ENCODE data around the gene TBC1D1. TPM values are rescaled to one million over a fixed set of nuclear protein-coding genes. Genes with fewer than 3 reads are reported as not detected.

TBC1D1 gene
- total RNA-seq, 1 experiment from 2014 or later: 42.6 TPM

GRCh38 chr4:37999965-38000364 is 109.1 kb downstream of the TBC1D1 start:
- TF ChIP-seq CTCF (conservative IDR thresholded peaks at IDR 0.05; ENCODE audit: low read depth, low read length): no peak
- no peak for TF ChIP-seq EZH2 (IDR thresholded peaks at IDR 0.05; ENCODE audit: borderline replicate concordance, low read depth, low read length, poor library complexity, severe bottlenecking)
- H3K9me3 ChIP-seq (ENCODE audit: low read depth, low read length, poor library complexity, severe bottlenecking): no peaks in the 10 kb centered on the region
- ChIA-PET POLR2A (ENCODE audit: low non-redundant PET) (no interaction called here), CTCF (no interaction called here)
- BruUV-seq (replicated peaks): no TSS peak
- H3K27ac ChIP-seq (ENCODE audit: low read depth, low read length, poor library complexity, severe bottlenecking): no peak overlapping the region
- intact Hi-C loops (cut with micrococcal nuclease; ENCODE audit: unreplicated experiment): no loop called here
- no peak overlapping the region for H3K4me3 ChIP-seq (ENCODE audit: low read depth, low read length, poor library complexity, severe bottlenecking)
- no peaks in the 10 kb centered on the region for H3K36me3 ChIP-seq (ENCODE audit: insufficient read depth, low read length, poor library complexity, severe bottlenecking)
- no peaks in the 10 kb centered on the region for H3K27me3 ChIP-seq (replicated peaks; ENCODE audit: insufficient read depth, low read depth, low read length, poor library complexity)
- no peaks in the 10 kb centered on the region for H3K4me1 ChIP-seq (ENCODE audit: insufficient read depth, low read length, poor library complexity, severe bottlenecking)
- DNase-seq (ENCODE audit: low spot score): no peak

GRCh38 chr4:38001927-38002326 is 111.0 kb downstream of the TBC1D1 start:
- Histone ChIP-seq H3K4me3 (ENCODE audit: low read depth, low read length, poor library complexity, severe bottlenecking) (no peak overlapping the region), H3K27ac (ENCODE audit: low read depth, low read length, poor library complexity, severe bottlenecking) (no peak overlapping the region), H3K36me3 (ENCODE audit: insufficient read depth, low read length, poor library complexity, severe bottlenecking) (no peaks in the 10 kb centered on the region), H3K9me3 (ENCODE audit: low read depth, low read length, poor library complexity, severe bottlenecking) (no peaks in the 10 kb centered on the region), H3K4me1 (ENCODE audit: insufficient read depth, low read length, poor library complexity, severe bottlenecking) (no peaks in the 10 kb centered on the region), H3K27me3 (replicated peaks; ENCODE audit: insufficient read depth, low read depth, low read length, poor library complexity) (no peaks in the 10 kb centered on the region)
- BruUV-seq (replicated peaks): no TSS peak
- intact Hi-C loops (cut with micrococcal nuclease; ENCODE audit: unreplicated experiment): no loop called here
- ChIA-PET POLR2A (ENCODE audit: low non-redundant PET) (no interaction called here), CTCF (no interaction called here)
- DNase-seq (ENCODE audit: low spot score): no peak
- TF ChIP-seq CTCF (conservative IDR thresholded peaks at IDR 0.05; ENCODE audit: low read depth, low read length) (no peak), EZH2 (IDR thresholded peaks at IDR 0.05; ENCODE audit: borderline replicate concordance, low read depth, low read length, poor library complexity, severe bottlenecking) (no peak)

- Histone ChIP-seq H3K4me3 (ENCODE audit: low read depth, low read length, poor library complexity, severe bottlenecking) (no peak overlapping the region), H3K4me1 (ENCODE audit: insufficient read depth, low read length, poor library complexity, severe bottlenecking) (no peaks in the 10 kb centered on the region), H3K27ac (ENCODE audit: low read depth, low read length, poor library complexity, severe bottlenecking) (no peak overlapping the region), H3K9me3 (ENCODE audit: low read depth, low read length, poor library complexity, severe bottlenecking) (no peaks in the 10 kb centered on the region), H3K36me3 (ENCODE audit: insufficient read depth, low read length, poor library complexity, severe bottlenecking) (no peaks in the 10 kb centered on the region), H3K27me3 (replicated peaks; ENCODE audit: insufficient read depth, low read depth, low read length, poor library complexity) (no peaks in the 10 kb centered on the region)
- POLR2A ChIA-PET (ENCODE audit: low non-redundant PET): no interaction called here
- CTCF ChIA-PET: no interaction called here
- TF ChIP-seq EZH2 (IDR thresholded peaks at IDR 0.05; ENCODE audit: borderline replicate concordance, low read depth, low read length, poor library complexity, severe bottlenecking): no peak
- no peak for TF ChIP-seq CTCF (conservative IDR thresholded peaks at IDR 0.05; ENCODE audit: low read depth, low read length)
- no TSS peak for BruUV-seq (replicated peaks)
- intact Hi-C loops (cut with micrococcal nuclease; ENCODE audit: unreplicated experiment): no loop called here
- no peak for DNase-seq (ENCODE audit: low spot score)
These were observed 111.7 kb downstream of the TBC1D1 start for GRCh38 chr4:38002451-38003071.
